ENCODE data around the gene CLEC14A.
A peak's percentile ranks its signal among the peaks of the same experiment; 100 is the strongest.

DNA sequence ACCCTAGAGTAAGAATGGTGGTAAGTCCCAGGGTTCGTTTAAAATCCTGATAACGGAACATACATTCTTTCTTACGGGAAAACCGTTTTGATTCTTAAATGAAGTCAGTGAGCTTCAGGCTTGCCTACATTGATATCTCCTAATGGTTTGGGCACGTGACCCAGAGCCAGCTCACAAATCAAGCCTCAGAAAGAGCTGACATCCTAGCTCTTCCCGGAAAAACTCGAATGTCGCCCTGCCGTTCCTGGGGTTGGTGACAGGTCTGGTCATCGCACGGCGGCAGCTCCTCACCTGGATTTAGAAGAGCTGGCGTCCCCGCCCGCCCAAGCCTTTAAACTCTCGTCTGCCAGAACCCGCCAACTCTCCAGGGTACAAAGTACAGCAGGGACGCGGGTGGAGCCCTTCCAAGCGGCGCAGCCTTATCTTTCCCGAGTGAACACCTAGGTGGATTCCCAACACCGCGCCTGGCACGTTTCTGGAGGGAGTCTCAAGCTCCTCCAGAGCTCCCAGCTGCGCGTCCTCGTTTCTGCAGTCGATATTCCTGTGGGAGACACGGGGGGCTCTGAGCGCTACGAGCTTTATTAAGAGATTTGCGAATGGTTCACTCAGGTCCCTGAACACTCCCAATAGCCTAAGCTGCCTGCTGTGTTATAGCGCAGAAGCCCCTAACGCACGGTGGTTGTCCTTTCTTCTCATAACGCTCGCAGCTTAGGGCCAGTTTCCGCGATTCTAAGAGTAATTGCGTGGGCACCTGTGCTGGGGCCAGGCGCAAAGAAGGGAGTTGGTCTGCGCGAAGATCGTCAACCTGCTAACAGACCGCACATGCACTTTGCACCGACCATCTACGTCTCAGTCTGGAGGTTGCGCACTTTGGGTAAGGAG, 47.9 kb downstream of the CLEC14A start, which contains the start of gene SSTR1:
- TF ChIP-seq, protein P1, sequence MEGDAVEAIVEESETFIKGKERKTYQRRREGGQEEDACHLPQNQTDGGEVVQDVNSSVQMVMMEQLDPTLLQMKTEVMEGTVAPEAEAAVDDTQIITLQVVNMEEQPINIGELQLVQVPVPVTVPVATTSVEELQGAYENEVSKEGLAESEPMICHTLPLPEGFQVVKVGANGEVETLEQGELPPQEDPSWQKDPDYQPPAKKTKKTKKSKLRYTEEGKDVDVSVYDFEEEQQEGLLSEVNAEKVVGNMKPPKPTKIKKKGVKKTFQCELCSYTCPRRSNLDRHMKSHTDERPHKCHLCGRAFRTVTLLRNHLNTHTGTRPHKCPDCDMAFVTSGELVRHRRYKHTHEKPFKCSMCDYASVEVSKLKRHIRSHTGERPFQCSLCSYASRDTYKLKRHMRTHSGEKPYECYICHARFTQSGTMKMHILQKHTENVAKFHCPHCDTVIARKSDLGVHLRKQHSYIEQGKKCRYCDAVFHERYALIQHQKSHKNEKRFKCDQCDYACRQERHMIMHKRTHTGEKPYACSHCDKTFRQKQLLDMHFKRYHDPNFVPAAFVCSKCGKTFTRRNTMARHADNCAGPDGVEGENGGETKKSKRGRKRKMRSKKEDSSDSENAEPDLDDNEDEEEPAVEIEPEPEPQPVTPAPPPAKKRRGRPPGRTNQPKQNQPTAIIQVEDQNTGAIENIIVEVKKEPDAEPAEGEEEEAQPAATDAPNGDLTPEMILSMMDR (IDR thresholded peaks at IDR 0.05): no peak
- peak in 1 of 2 donors; percentile 48 for TF ChIP-seq POLR2A (IDR thresholded peaks at IDR 0.05)

Measured in Peyer's patch (tissue), 4 donors.